Posterior vena cava (tissue), 2 donors: ENCODE data around the gene PLA2G15. TPM values are rescaled to one million over a fixed set of nuclear protein-coding genes. Genes with fewer than 3 reads are reported as not detected.

ENCODE experiments used
- DNase-seq: peaks from one replicate; pipeline ENCODE4 v3.0.0-alpha.2; 2020; ENCODE audit warnings: low spot score
- intact Hi-C, 2 donors: fragments of 100-400 bp; cut with DNase I; formaldehyde crosslinking; loops; one replicate each; pipeline versions ENCODE4 v1.14.1 to v1.14.2; 2022 to 2023
- long read RNA-seq, 2 donors: library from polyadenylated mRNA; unstranded; transcript quantifications; one replicate each; pipeline ENCODE4 v2.0.0, GENCODE V29; 2020 to 2021
- total RNA-seq, 2 donors: library from RNA; stranded (reverse); fragmentation: NEBNext Ultra II Directional; extraction: Animal tissue kit (Norgen Biotek cat#: 25700); gene quantifications; one replicate each; pipeline ENCODE4 v1.2.1, GENCODE V29; 2021
- donor health status: DM: yes; HTN: yes; CAD: no.
- donor health status: DM: yes; HTN: yes; CAD: no.

The PLA2G15 gene, protein sequence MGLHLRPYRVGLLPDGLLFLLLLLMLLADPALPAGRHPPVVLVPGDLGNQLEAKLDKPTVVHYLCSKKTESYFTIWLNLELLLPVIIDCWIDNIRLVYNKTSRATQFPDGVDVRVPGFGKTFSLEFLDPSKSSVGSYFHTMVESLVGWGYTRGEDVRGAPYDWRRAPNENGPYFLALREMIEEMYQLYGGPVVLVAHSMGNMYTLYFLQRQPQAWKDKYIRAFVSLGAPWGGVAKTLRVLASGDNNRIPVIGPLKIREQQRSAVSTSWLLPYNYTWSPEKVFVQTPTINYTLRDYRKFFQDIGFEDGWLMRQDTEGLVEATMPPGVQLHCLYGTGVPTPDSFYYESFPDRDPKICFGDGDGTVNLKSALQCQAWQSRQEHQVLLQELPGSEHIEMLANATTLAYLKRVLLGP
- total RNA-seq, result 10 to 100 TPM; 11.6 to 21.9 TPM
- long read RNA-seq, donor 1, transcript PLA2G15-201 (6 exons, 2,727 nt), result major isoform, 6 of 10 reads
- long read RNA-seq, donor 1, partial matches to known transcripts, result 0 of 10 reads
- long read RNA-seq, donor 1, other reads (novel, unspliced or antisense), result 2 of 10 reads
- long read RNA-seq, donor 2, transcript PLA2G15-201 (6 exons, 2,727 nt), result major isoform, 25 of 43 reads
- long read RNA-seq, donor 2, transcript PLA2G15-209 (6 exons, 1,203 nt), result minor isoform, 11 of 43 reads
- long read RNA-seq, donor 2, partial matches to known transcripts, result 0 of 43 reads
- long read RNA-seq, donor 2, other reads (novel, unspliced or antisense), result 5 of 43 reads

DNA sequence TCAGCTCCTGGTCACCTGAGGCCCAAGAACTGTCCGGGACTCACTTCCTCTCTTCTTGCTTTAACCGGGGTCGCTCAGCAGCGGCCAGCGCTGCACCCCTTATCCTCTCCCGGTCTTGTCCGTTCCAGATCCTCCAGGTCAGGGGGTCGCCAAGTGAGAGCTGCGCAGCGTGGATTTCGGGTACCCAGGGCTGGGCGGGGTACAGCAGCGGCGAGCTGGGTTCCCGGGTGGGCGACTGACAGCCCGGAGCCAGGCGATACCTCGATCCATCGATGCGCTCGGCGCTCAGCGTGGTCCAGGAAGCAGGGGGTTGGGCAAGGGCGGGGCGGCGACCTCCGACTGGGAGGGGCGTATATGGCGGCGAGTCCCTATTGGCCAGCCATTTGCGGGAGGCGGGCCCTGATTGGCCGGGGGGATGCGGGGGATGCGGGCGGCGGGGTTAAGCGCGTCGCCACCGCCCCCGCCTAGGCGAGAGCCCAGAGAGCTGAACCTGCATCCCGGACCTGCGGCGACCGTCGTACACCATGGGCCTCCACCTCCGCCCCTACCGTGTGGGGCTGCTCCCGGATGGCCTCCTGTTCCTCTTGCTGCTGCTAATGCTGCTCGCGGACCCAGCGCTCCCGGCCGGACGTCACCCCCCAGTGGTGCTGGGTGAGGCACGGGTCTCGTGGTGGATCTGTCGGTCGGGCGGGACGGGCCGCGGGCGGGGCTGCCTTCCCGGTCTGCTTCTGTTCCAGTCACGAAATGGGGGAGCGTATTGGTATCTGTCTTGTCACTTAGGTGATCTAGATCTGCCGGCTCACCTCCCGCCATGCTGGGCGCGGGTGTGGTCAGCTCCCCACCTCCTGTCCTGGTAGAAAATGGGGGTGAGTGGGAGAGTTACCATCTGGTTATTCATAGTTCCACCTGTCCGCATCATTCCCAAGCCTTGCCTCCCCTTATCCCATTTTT, at the start of gene PLA2G15:
Gene PLA2G15 (plus strand): TSS at position 471 of the 951 bp plus-strand sequence. CDS start 54 bp downstream, at position 525.
- intact Hi-C loops, result no loop called here
- peak; percentile 99 for DNase-seq

DNA sequence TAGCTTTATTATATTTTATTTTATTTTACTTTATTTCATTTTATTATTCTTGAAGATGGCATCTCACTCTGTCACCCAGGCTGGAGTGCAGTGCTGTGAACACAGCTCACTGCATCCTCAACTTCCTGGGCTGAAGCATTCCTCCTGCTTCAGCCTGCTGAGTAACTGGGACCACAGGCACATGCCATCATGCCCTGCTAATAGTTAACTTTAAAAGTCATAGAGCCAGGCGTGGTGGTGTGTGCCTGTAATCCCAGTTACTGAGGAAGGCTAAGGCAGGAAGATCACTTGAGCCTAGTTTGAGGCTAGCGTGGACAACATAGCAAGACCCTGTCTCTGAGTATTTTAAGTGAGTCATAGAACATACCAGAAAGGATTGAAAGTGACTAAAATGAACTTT, 47.9 kb upstream of the PLA2G15 start:
- no peak for DNase-seq
- intact Hi-C loops, result no loop called here

GRCh38 chr16:68200088-68200783, 44.9 kb upstream of the PLA2G15 start:
- intact Hi-C loops, result no loop called here
- DNase-seq, result no peak

- intact Hi-C loops, result no loop called here
- DNase-seq, result no peak
Observed at GRCh38 chr16:68202091-68202519, 43.1 kb upstream of the PLA2G15 start.

DNA sequence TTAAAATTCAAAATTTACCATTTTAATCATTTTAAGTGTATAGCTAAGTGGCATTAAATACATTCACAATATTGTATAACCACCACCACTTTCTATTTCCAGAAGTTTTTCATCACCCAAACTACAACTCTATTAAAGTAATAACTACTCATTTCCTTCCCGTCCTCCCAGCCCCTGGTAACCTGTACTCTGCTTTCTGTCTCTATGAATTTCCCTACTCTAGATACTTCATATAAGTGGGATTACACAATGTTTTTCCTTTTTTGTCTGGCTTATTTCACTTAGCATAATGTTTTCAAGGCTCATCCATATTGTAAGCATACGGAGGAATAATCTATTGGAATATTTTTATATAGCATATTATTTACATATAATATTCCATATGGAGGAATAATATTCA, 38.9 kb upstream of the PLA2G15 start:
- intact Hi-C loops, result no loop called here
- DNase-seq, result no peak

DNA sequence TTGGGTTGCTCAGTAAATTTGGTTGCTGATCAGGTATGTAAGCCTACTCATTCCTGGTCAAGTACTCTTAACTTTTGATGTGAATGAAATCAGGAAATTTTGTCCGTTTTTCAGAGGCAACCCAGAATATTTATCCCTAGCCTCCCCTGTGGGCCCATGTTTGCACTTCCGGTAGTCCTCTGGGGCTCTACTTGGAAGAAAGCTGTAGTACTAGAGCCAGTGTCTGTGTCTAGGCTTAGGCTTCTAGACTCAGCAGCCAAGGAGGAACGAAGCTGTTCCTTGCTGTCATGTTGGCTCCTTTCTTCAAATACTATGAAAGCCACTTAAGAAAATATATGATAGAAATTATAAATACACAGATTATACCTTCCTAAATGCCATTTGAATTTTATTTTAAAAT, 30.4 kb upstream of the PLA2G15 start:
- intact Hi-C loops, result loop anchor here in 1 of 2 donors (10.0 kb wide), 1 partner anchor 590 kb away; no protein-coding TSS in a partner anchor
- DNase-seq, result no peak

GRCh38 chr16:68215302-68215701, 29.9 kb upstream of the PLA2G15 start:
- intact Hi-C loops, result loop anchor here in 1 of 2 donors (10.0 kb wide), 1 partner anchor 589 kb away; no protein-coding TSS in a partner anchor
- DNase-seq, result no peak

DNA sequence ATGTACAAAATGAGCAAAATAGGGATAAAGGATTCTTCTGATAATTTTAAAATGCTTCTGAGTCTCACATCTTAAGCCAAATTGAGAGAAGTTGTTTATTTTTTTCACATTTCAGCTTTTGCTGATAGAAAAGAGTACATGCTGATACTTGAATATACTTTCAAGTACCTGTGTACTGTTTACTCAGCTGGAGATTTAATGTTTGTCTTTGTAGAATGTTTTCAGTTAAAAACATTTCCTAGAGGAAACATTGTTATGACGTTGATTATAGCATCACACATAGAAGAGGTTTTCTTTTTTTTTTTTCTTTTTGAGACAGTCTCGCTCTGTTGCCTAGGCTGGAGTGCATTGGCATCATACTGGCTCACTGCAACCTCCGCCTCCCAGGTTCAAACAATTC, 28.9 kb upstream of the PLA2G15 start:
- no peak for DNase-seq

GRCh38 chr16:68217506-68217905, 27.7 kb upstream of the PLA2G15 start:
- intact Hi-C loops, result loop anchor here in 1 of 2 donors (10.0 kb wide), 1 partner anchor 587 kb away; no protein-coding TSS in a partner anchor

More for the DNA sequence above, 28.9 kb upstream of the PLA2G15 start:
- intact Hi-C loops, result loop anchor here in 1 of 2 donors (10.0 kb wide), 1 partner anchor 589 kb away; no protein-coding TSS in a partner anchor

DNA sequence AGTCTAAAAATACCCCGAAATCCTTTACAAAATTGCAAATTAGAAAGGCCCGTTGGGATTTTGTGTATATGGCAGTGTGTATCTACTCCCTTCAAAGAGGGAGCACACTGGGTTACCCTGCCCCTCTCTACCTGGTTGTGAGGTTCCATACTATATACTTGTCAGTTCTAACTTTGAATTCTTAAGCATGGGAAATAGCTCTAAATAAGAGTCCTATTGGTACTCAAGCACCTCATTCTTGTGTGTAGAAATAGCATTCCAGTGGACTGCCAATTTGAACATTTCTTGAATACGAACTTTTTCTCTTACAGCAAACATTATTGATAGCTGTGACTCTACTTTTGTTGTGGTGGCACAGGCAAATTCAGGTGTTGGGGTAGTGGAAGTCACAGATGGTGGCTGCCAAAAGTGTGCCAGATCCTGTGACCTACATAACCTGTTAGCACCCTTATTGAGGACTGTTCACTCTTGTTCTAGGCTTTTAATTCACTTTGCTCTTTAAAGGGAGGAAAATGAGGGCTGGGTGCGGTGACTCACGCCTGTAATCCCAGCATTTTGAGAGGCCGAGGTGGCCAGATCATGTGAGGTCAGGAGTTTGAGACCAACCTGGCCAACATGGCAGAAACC, 25.3 kb upstream of the PLA2G15 start:
- intact Hi-C loops, result loop anchor here in 1 of 2 donors (10.0 kb wide), 2 partner anchors 135 to 585 kb away; partner anchors contain the start of gene NFATC3
- DNase-seq, result no peak

More at GRCh38 chr16:68217506-68217905, 27.7 kb upstream of the PLA2G15 start:
- no peak for DNase-seq

GRCh38 chr16:68223072-68223471, 22.1 kb upstream of the PLA2G15 start:
- no peak for DNase-seq
- intact Hi-C loops, result loop anchor here in 1 of 2 donors (10.0 kb wide), 1 partner anchor 138 kb away; the partner anchor contains the start of gene NFATC3

GRCh38 chr16:68226116-68226515, 19.1 kb upstream of the PLA2G15 start:
- intact Hi-C loops, result loop anchor here in 1 of 2 donors (10.0 kb wide), 1 partner anchor 141 kb away; the partner anchor contains the start of gene NFATC3

GRCh38 chr16:68227183-68227793, 17.9 kb upstream of the PLA2G15 start:
- DNase-seq, result no peak
- intact Hi-C loops, result loop anchor here in 1 of 2 donors (10.0 kb wide), 1 partner anchor 142 kb away; the partner anchor contains the start of gene NFATC3

More at GRCh38 chr16:68226116-68226515, 19.1 kb upstream of the PLA2G15 start:
- DNase-seq, result no peak

GRCh38 chr16:68227850-68228553, 17.2 kb upstream of the PLA2G15 start:
- intact Hi-C loops, result loop anchor here in 1 of 2 donors (10.0 kb wide), 1 partner anchor 143 kb away; the partner anchor contains the start of gene NFATC3
- DNase-seq, result no peak

- intact Hi-C loops, result loop anchor here in 1 of 2 donors (10.0 kb wide), 1 partner anchor 144 kb away; the partner anchor contains the start of gene NFATC3
- peak; percentile 14 for DNase-seq
Observed at GRCh38 chr16:68228652-68229051, 16.5 kb upstream of the PLA2G15 start.
